Measurements from ENCODE around the gene ZNF396. TPM values are rescaled to one million over a fixed set of nuclear protein-coding genes. Genes with fewer than 3 reads are reported as not detected.

ZNF396 gene
- total and polyA plus RNA-seq, 9 of the 15 experiments (the other 6 are each of a cell fraction or from before 2014, with no cell fraction given), result 0.73 to 2.3 (median 1.9) TPM

- TF ChIP-seq ZBTB33 (CRISPR knock-in tag; IDR thresholded peaks at IDR 0.05), result no peak
- no peak for TF ChIP-seq SMARCA5 (IDR thresholded peaks at IDR 0.05)
- peak in 1 of 2 experiments; percentile 80; a peak in 2 of 4 replicates for TF ChIP-seq HDAC1 (IDR thresholded peaks at IDR 0.05)
- no peak for TF ChIP-seq DEAF1 (CRISPR knock-in tag; IDR thresholded peaks at IDR 0.05)
- no peak for TF ChIP-seq ETS2 (tag; IDR thresholded peaks at IDR 0.05; ENCODE audit: borderline replicate concordance, poor library complexity, severe bottlenecking)
- no peak for TF ChIP-seq ZNF124 (CRISPR knock-in tag; IDR thresholded peaks at IDR 0.05)
- TF ChIP-seq GTF2B (IDR thresholded peaks at IDR 0.05; ENCODE audit: extremely low read depth, insufficient read length), result no peak
- peak in 1 of 2 experiments; percentile 68; a peak in 1 of 4 replicates for TF ChIP-seq KDM4B (IDR thresholded peaks at IDR 0.05; ENCODE audit: borderline replicate concordance in 2 of 2, low read depth in 1 of 2)
- no peak for TF ChIP-seq THRA (IDR thresholded peaks at IDR 0.05)
- no peak for TF ChIP-seq KLF10 (CRISPR knock-in tag; IDR thresholded peaks at IDR 0.05)
- peak; percentile 23; the same call in 1 of the 2 replicates for TF ChIP-seq CTBP1 (IDR thresholded peaks at IDR 0.05; ENCODE audit: borderline replicate concordance)
- TF ChIP-seq ELK3 (CRISPR knock-in tag; IDR thresholded peaks at IDR 0.05), result no peak
- no peak for TF ChIP-seq ETV6 (IDR thresholded peaks at IDR 0.05; ENCODE audit: borderline replicate concordance in 1 of 2, low read depth in 2 of 2, low read length in 1 of 2)
- TF ChIP-seq ETV6 (CRISPR knock-in tag; IDR thresholded peaks at IDR 0.05; ENCODE audit: borderline replicate concordance), result no peak
- peak; percentile 64 for TF ChIP-seq JUND (IDR thresholded peaks at IDR 0.05; ENCODE audit: borderline replicate concordance, low read depth, low read length)
- peak; percentile 1; the same call in 1 of the 3 replicates for TF ChIP-seq JUND (tag; IDR thresholded peaks at IDR 0.05; ENCODE audit: borderline replicate concordance, low read depth, low read length)
- TF ChIP-seq E2F6 (IDR thresholded peaks at IDR 0.05; ENCODE audit: borderline replicate concordance in 1 of 2, extremely low read depth in 1 of 2, insufficient read depth in 1 of 2, insufficient read length in 1 of 2, low read depth in 1 of 2, low read length in 1 of 2, poor library complexity in 1 of 2, severe bottlenecking in 1 of 2), result peak; percentile 40 to 85
These were observed 33.0 kb downstream of the ZNF396 start, which contains the start of gene ZNF24 (continued) for GRCh38 chr18:35343936-35344735.

Data from K562 (cell line).